ENCODE data around the gene CREB5. TPM values are rescaled to one million over a fixed set of nuclear protein-coding genes. Genes with fewer than 3 reads are reported as not detected.

CREB5 gene
- total RNA-seq, 2 experiments from 2014 or later, result 0.19 to 0.22 TPM

DNA sequence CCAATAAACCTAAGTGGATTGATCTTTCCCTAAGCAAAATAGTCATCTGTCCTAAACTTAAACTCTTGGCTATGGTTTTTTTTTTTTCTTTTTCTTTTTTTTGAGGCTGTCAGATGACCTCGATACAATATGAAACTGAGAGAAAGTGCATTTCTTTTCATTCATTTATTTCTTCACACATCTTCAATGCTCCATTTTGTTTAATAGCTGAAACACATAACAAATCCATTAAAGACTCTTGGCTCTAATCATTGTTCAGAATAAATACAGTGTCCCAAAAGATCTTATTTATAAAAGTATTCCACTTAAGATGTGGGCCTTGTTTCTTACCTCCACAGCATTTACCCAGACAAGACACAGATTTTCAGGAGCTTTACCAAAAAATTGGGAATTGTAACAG, 350.3 kb downstream of the CREB5 start:
- Histone ChIP-seq H3K27ac (ENCODE audit: low read depth in 1 of 2, low read length in 2 of 2) (no peak overlapping the region), H3K36me3 (ENCODE audit: insufficient read depth, low read length) (no peaks in the 10 kb centered on the region), H3K9me3 (ENCODE audit: control insufficient read depth in 1 of 2, insufficient read depth in 1 of 2, low read length in 2 of 2) (no peaks in the 10 kb centered on the region), H3K4me3 (ENCODE audit: low read length) (no peak overlapping the region), H3K27me3 (ENCODE audit: control insufficient read depth in 1 of 2, insufficient read depth in 2 of 2, low read length in 2 of 2) (no peaks in the 10 kb centered on the region), H3K4me1 (ENCODE audit: insufficient read depth, low read length) (no peaks in the 10 kb centered on the region)
- intact Hi-C loops (cut with DNase I, micrococcal nuclease), result no loop called here
- Mint-ChIP-seq H3K4me1 (ENCODE audit: low read depth) (no peaks in the 10 kb centered on the region), H3K27me3 (peaks cover 8% of the 10 kb centered on the region), H3K36me3 (ENCODE audit: low read depth) (no peaks in the 10 kb centered on the region), H3K27ac (no peak overlapping the region), H3K4me3 (no peak overlapping the region), H3K9me3 (no peaks in the 10 kb centered on the region)
- ChIA-PET CTCF (no interaction called here), POLR2A (no interaction called here)
- TF ChIP-seq CTCF (IDR thresholded peaks at IDR 0.05), result no peak
- no peak for DNase-seq
- ATAC-seq (ENCODE audit: poor library complexity), result no peak

GRCh38 chr7:28766359-28766758, 354.0 kb downstream of the CREB5 start:
- H3K36me3 ChIP-seq (ENCODE audit: insufficient read depth, low read length), result no peaks in the 10 kb centered on the region
- no peaks in the 10 kb centered on the region for H3K9me3 Mint-ChIP-seq
- intact Hi-C loops (cut with DNase I, micrococcal nuclease), result no loop called here
- peaks cover 16% of the 10 kb centered on the region for H3K27me3 Mint-ChIP-seq
- ATAC-seq (ENCODE audit: poor library complexity), result no peak
- no peaks in the 10 kb centered on the region for H3K4me1 Mint-ChIP-seq (ENCODE audit: low read depth)
- no peak for TF ChIP-seq CTCF (IDR thresholded peaks at IDR 0.05)
- no peaks in the 10 kb centered on the region for H3K4me1 ChIP-seq (ENCODE audit: insufficient read depth, low read length)
- DNase-seq, result no peak
- no peaks in the 10 kb centered on the region for H3K36me3 Mint-ChIP-seq (ENCODE audit: low read depth)
- ChIA-PET CTCF (no interaction called here), POLR2A (no interaction called here)
- no peak overlapping the region for H3K27ac Mint-ChIP-seq
- no peak overlapping the region for H3K27ac ChIP-seq (ENCODE audit: low read depth in 1 of 2, low read length in 2 of 2)
- no peak overlapping the region for H3K4me3 Mint-ChIP-seq
- no peaks in the 10 kb centered on the region for H3K9me3 ChIP-seq (ENCODE audit: control insufficient read depth in 1 of 2, insufficient read depth in 1 of 2, low read length in 2 of 2)
- H3K27me3 ChIP-seq (ENCODE audit: control insufficient read depth in 1 of 2, insufficient read depth in 2 of 2, low read length in 2 of 2), result no peaks in the 10 kb centered on the region
- no peak overlapping the region for H3K4me3 ChIP-seq (ENCODE audit: low read length)

- Mint-ChIP-seq H3K9me3 (no peaks in the 10 kb centered on the region), H3K36me3 (ENCODE audit: low read depth) (no peaks in the 10 kb centered on the region), H3K27ac (no peak overlapping the region), H3K27me3 (peaks cover 21% of the 10 kb centered on the region), H3K4me1 (ENCODE audit: low read depth) (no peaks in the 10 kb centered on the region), H3K4me3 (no peak overlapping the region)
- H3K4me1 ChIP-seq (ENCODE audit: insufficient read depth, low read length), result no peaks in the 10 kb centered on the region
- DNase-seq, result no peak
- no peak overlapping the region for H3K27ac ChIP-seq (ENCODE audit: low read depth in 1 of 2, low read length in 2 of 2)
- no peaks in the 10 kb centered on the region for H3K27me3 ChIP-seq (ENCODE audit: control insufficient read depth in 1 of 2, insufficient read depth in 2 of 2, low read length in 2 of 2)
- no peak for ATAC-seq (ENCODE audit: poor library complexity)
- peaks cover 0 to 5% of the 10 kb centered on the region in 2 experiments for H3K9me3 ChIP-seq (ENCODE audit: control insufficient read depth in 1 of 2, insufficient read depth in 1 of 2, low read length in 2 of 2)
- H3K36me3 ChIP-seq (ENCODE audit: insufficient read depth, low read length), result no peaks in the 10 kb centered on the region
- TF ChIP-seq CTCF (IDR thresholded peaks at IDR 0.05), result no peak
- POLR2A ChIA-PET, result no interaction called here
- intact Hi-C loops (cut with DNase I, micrococcal nuclease), result no loop called here
- H3K4me3 ChIP-seq (ENCODE audit: low read length), result no peak overlapping the region
- CTCF ChIA-PET, result no interaction called here
These were observed 355.0 kb downstream of the CREB5 start for GRCh38 chr7:28767356-28767755.
